Keratinocyte (primary cell): ENCODE data around the gene CA11.

Source experiments
- CTCF ChIP-seq, 3 experiments: IDR thresholded peaks in 1 of 3; conservative IDR thresholded peaks in 1 of 3; optimal IDR thresholded peaks in 1 of 3; 2 replicates in 2 of 3; 3 replicates in 1 of 3; pipeline versions ENCODE3 to v1.5.1; 2011; ENCODE audit warnings: low read length in 3 of 3, mild to moderate bottlenecking in 3 of 3, moderate library complexity in 2 of 3, control low read depth in 1 of 3, inconsistent platforms in 1 of 3; ENCODE audit not compliant: insufficient read depth in 2 of 3; ENCODE audit errors: extremely low read depth in 1 of 3
- EZH2 ChIP-seq: IDR thresholded peaks from one replicate; pipeline ENCODE4 v1.6.1; 2012; ENCODE audit warnings: inconsistent platforms, mild to moderate bottlenecking, low read length, moderate library complexity

GRCh38 chr19:48659768-48660167 is 13.8 kb upstream of the CA11 start:
- TF ChIP-seq EZH2 (no peak), CTCF (optimal IDR thresholded peaks at IDR 0.05 in 1 of 3, IDR thresholded peaks at IDR 0.05 in 1 of 3, conservative IDR thresholded peaks at IDR 0.05 in 1 of 3; ENCODE audit: extremely low read depth in 1 of 3, insufficient read depth in 2 of 3, low read length in 3 of 3) (no peak)
